HFFc6 (cell line): ENCODE data around the gene SMNDC1. TPM values are rescaled to one million over a fixed set of nuclear protein-coding genes. Genes with fewer than 3 reads are reported as not detected.

Experiments
- DNase-seq: peaks from one replicate; pipeline ENCODE4 v3.0.0-alpha.2; 2018
- H3K27ac Mint-ChIP-seq: 2 replicates; pipeline ENCODE4 v1.8.0; 2020; ENCODE audit warnings: mild to moderate bottlenecking, mixed read lengths
- H3K27me3 Mint-ChIP-seq: 2 replicates; pipeline ENCODE4 v1.8.0; 2021; ENCODE audit warnings: mild to moderate bottlenecking, moderate library complexity, mixed read lengths; ENCODE audit not compliant: insufficient read depth
- H3K36me3 Mint-ChIP-seq: 2 replicates; pipeline ENCODE4 v1.8.0; 2021; ENCODE audit warnings: low read depth, mixed read lengths
- H3K4me1 Mint-ChIP-seq: 2 replicates; pipeline ENCODE4 v1.8.0; 2020; ENCODE audit warnings: low read depth, mixed read lengths
- H3K4me3 Mint-ChIP-seq: 2 replicates; pipeline ENCODE4 v1.8.0; 2020; ENCODE audit warnings: mild to moderate bottlenecking, moderate library complexity, mixed read lengths
- H3K9me3 Mint-ChIP-seq: 2 replicates; pipeline ENCODE4 v1.8.0; 2020; ENCODE audit warnings: mild to moderate bottlenecking, mixed read lengths
- total RNA-seq, 6 experiments: library from RNA; stranded (reverse); fragmentation: NEBNext Ultra II Directional; extraction: Animal tissue kit (Norgen Biotek cat#: 25700); gene quantifications; 2 replicates in 1 of 6; 3 replicates in 5 of 6; pipeline ENCODE4 v1.2.3, GENCODE V29; 2021
- TF ChIP-seq, protein P1 (sequence below): fragments of 200-600 bp; sonication (generic); IDR thresholded peaks from 2 replicates; pipeline ENCODE4 v1.5.0; 2021; ENCODE audit warnings: antibody characterized with exemption, mild to moderate bottlenecking

Gene SMNDC1
- total RNA-seq, 6 experiments from 2014 or later: 31.5 to 37.5 (median 34.8) TPM

DNA sequence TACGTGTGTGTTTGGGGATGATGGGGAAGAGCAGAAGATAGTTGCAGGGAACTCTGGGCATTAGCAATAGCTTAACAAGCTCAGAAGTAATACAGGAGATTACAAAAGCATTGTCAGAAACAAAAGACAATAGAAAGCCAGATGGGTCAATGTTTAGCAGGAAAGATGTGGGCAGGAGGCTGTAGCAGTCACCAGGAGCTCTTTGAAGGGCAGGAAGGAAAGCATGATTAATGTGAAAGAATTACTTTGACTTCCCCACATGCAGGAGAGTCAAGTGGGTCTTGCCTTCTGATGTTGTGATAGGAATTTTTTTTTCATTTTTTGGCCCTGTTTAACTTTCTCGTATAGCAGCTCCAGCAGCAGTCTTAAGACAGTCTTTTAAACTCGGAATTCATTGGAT lies 6.0 kb upstream of the SMNDC1 start:
- no peak for DNase-seq
- H3K27ac Mint-ChIP-seq: no peak overlapping the region
- no peaks in the 10 kb centered on the region for H3K9me3 Mint-ChIP-seq
- H3K36me3 Mint-ChIP-seq: no peaks in the 10 kb centered on the region
- TF ChIP-seq, protein P1, sequence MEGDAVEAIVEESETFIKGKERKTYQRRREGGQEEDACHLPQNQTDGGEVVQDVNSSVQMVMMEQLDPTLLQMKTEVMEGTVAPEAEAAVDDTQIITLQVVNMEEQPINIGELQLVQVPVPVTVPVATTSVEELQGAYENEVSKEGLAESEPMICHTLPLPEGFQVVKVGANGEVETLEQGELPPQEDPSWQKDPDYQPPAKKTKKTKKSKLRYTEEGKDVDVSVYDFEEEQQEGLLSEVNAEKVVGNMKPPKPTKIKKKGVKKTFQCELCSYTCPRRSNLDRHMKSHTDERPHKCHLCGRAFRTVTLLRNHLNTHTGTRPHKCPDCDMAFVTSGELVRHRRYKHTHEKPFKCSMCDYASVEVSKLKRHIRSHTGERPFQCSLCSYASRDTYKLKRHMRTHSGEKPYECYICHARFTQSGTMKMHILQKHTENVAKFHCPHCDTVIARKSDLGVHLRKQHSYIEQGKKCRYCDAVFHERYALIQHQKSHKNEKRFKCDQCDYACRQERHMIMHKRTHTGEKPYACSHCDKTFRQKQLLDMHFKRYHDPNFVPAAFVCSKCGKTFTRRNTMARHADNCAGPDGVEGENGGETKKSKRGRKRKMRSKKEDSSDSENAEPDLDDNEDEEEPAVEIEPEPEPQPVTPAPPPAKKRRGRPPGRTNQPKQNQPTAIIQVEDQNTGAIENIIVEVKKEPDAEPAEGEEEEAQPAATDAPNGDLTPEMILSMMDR: no peak
- no peak overlapping the region for H3K4me3 Mint-ChIP-seq
- peaks cover 45% of the 10 kb centered on the region for H3K4me1 Mint-ChIP-seq
- H3K27me3 Mint-ChIP-seq: no peaks in the 10 kb centered on the region

DNA sequence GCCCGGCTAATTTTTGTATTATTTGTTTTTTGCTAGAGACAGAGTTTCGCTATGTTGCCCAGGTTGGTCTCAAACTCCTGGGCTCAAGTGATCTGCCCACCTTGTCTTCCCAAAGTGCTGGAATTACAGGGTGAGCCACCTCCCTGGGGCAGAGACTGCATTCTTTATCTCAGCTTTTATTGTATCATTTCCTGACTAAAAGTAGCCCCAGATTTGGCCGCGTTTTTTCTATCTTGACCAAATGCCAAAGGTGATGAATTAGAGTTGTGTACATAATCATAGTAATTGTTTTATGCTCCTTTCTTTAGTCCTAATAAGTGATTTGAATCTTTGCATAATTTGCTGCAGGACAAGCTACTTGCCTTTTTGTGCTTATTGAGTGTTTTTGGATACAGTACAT lies 3.1 kb upstream of the SMNDC1 start:
- Mint-ChIP-seq H3K4me3 (no peak overlapping the region), H3K4me1 (peaks cover 58% of the 10 kb centered on the region), H3K9me3 (no peaks in the 10 kb centered on the region), H3K27ac (no peak overlapping the region), H3K27me3 (no peaks in the 10 kb centered on the region), H3K36me3 (peaks cover 14% of the 10 kb centered on the region)
- TF ChIP-seq, protein P1: no peak
- DNase-seq: no peak

DNA sequence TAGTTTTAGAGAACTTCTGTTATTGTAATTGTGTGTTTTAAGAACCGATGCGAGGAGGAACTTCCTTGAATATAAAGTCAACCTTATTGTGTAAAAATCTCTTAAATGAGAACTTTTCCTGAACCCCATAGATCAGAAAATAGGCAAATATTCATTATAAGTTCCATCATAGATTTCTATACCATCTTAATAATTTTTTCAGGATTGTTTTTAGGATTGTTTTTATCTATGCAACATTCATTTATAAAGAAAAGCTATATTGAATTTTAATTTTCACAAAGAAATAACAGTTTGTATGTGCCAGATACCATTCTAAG lies 1.7 kb upstream of the SMNDC1 start:
- Mint-ChIP-seq H3K36me3 (peaks cover 27% of the 10 kb centered on the region), H3K27me3 (no peaks in the 10 kb centered on the region), H3K4me3 (peak overlapping the region; percentile 99), H3K4me1 (peaks cover 58% of the 10 kb centered on the region), H3K27ac (peak overlapping the region; percentile 94; the same call in 1 of the 2 replicates), H3K9me3 (no peaks in the 10 kb centered on the region)
- TF ChIP-seq, protein P1: 0 out of 2 replicates have a peak, but pooled peaks have one; percentile 5
- DNase-seq: no peak

DNA sequence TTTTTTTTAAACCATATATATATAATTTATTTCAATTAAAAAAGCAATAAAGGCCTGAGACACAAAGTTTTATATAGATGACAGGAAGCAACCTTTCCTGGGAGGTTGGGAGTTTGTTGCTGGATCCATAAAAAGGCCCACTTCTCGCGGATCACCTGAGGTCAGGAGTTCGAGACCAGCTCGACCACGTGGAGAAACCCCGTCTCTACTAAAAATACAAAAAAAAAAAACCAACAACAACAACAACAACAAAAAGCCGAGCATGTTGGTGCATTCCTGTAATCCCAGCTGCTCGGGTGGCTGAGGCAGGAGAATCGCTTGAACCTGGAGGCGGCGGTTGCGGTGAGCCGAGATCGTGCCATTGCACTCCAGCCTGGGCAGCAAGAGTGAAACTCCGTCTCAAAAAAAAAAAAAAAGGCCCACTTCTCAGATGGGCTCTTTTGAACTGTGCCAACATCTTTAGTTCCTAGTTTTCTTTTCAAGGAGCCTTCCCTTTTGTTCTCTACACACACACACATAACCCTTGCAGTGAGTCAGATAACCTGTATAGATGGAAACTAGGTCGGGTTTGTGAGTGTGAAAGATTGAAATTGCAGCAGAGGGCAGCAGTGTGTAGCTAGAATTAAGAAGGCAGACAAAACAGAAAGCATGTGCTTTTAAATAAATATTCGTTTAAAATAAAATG lies 1.2 kb upstream of the SMNDC1 start:
- H3K27ac Mint-ChIP-seq: peak overlapping the region; percentile 94
- TF ChIP-seq, protein P1: peak; percentile 83
- H3K9me3 Mint-ChIP-seq: no peaks in the 10 kb centered on the region

DNA sequence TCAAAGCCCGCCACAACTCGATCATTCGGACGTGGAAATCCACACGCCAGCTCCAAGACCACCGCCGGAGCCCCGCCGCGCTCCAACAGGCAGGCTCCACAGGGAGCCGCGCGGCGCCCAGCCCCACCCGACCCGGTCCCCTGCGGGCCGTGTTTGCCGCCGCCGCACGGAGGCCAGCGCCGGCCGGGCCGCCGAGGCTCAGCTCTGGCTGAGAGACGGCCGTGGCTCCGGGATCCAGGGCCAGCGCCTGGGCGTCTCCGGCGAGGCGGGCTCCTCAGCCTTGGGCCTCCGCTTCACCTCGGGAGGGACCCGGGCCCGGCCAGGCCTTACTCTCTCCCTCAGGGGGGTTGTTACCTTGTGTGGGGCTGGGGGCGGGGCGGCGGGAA lies 333 bp downstream of the SMNDC1 start:
- Mint-ChIP-seq H3K36me3 (peaks cover 33% of the 10 kb centered on the region), H3K4me3 (peak overlapping the region; percentile 99), H3K27ac (peak overlapping the region; percentile 94), H3K27me3 (no peaks in the 10 kb centered on the region), H3K4me1 (peaks cover 67% of the 10 kb centered on the region), H3K9me3 (no peaks in the 10 kb centered on the region)
- TF ChIP-seq, protein P1: no peak
- DNase-seq: no peak

More for the DNA sequence above, 1.2 kb upstream of the SMNDC1 start:
- Mint-ChIP-seq H3K4me3 (peak overlapping the region; percentile 99), H3K4me1 (peaks cover 58% of the 10 kb centered on the region), H3K36me3 (peaks cover 30% of the 10 kb centered on the region), H3K27me3 (no peaks in the 10 kb centered on the region)
- DNase-seq: peak; percentile 92
